A673 (cell line): ENCODE measurements around the gene WWC1. TPM values are rescaled to one million over a fixed set of nuclear protein-coding genes. Genes with fewer than 3 reads are reported as not detected.
A peak's percentile ranks its signal among the peaks of the same experiment; 100 is the strongest.

Experiments
- BruUV-seq: library from RNA; stranded (reverse); fragments of 400-500 nt; replicated peaks from 2 replicates; lab custom pipeline; 2021; lab: Mats Ljungman, UMichigan
- CTCF ChIA-PET: fragments of 300-600 bp; sonication (Branson Sonifier 250); formaldehyde crosslinking; loops from one replicate; lab custom pipeline; 2022; ENCODE audit warnings: antibody characterized with exemption; lab: Charles Lee
- POLR2A ChIA-PET: fragments of 300-600 bp; sonication (Branson Sonifier 250); formaldehyde crosslinking; loops from one replicate; lab custom pipeline; 2022; ENCODE audit warnings: antibody characterized with exemption; ENCODE audit not compliant: low non-redundant PET; lab: Charles Lee
- DNase-seq: peaks from one replicate; pipeline ENCODE4 v3.0.0-alpha.2; 2015; ENCODE audit warnings: low spot score
- H3K27ac ChIP-seq: fragments of 200-600 bp; sonication (generic); 2 replicates; pipeline ENCODE4 v1.5.1; 2016; ENCODE audit warnings: mixed run types, low read depth, mild to moderate bottlenecking, mixed read lengths, antibody characterized with exemption, low read length; ENCODE audit not compliant: poor library complexity, severe bottlenecking
- H3K27me3 ChIP-seq: fragments of 200-600 bp; sonication (generic); replicated peaks from 2 replicates; pipeline ENCODE4 v1.6.1; 2017; ENCODE audit warnings: mixed run types, low read depth, mild to moderate bottlenecking, mixed read lengths, antibody characterized with exemption, low read length; ENCODE audit not compliant: insufficient read depth, poor library complexity
- H3K36me3 ChIP-seq: fragments of 200-600 bp; sonication (generic); 2 replicates; pipeline ENCODE4 v1.6.1; 2016; ENCODE audit warnings: mixed run types, mild to moderate bottlenecking, mixed read lengths, antibody characterized with exemption, low read length; ENCODE audit not compliant: insufficient read depth, poor library complexity, severe bottlenecking
- H3K4me1 ChIP-seq: fragments of 200-600 bp; sonication (generic); 2 replicates; pipeline ENCODE4 v1.6.1; 2017; ENCODE audit warnings: mixed run types, mild to moderate bottlenecking, mixed read lengths, antibody characterized with exemption, low read length; ENCODE audit not compliant: insufficient read depth, poor library complexity, severe bottlenecking
- H3K4me3 ChIP-seq: fragments of 200-600 bp; sonication (generic); 2 replicates; pipeline ENCODE4 v1.5.1; 2016; ENCODE audit warnings: low read depth, mixed run types, mild to moderate bottlenecking, mixed read lengths, low read length; ENCODE audit not compliant: poor library complexity, severe bottlenecking
- H3K9me3 ChIP-seq: fragments of 200-600 bp; sonication (generic); 2 replicates; pipeline ENCODE4 v1.6.1; 2016; ENCODE audit warnings: mixed run types, low read depth, mild to moderate bottlenecking, mixed read lengths, antibody characterized with exemption, low read length; ENCODE audit not compliant: poor library complexity, severe bottlenecking
- CTCF ChIP-seq: fragments of 300-800, 200-600 bp; sonication (generic); conservative IDR thresholded peaks from 2 replicates; pipeline ENCODE4 v1.5.1; 2017; ENCODE audit warnings: low read depth, mild to moderate bottlenecking, antibody characterized with exemption, low read length, moderate library complexity, mixed read lengths
- EZH2 ChIP-seq: fragments of 200-600 bp; sonication (generic); IDR thresholded peaks from 2 replicates; pipeline ENCODE4 v1.6.1; 2017; ENCODE audit warnings: borderline replicate concordance, low read depth, mild to moderate bottlenecking, mixed read lengths, antibody characterized with exemption, low read length; ENCODE audit not compliant: poor library complexity, severe bottlenecking
- intact Hi-C: fragments of 100-400 bp; cut with micrococcal nuclease; formaldehyde crosslinking; loops from one replicate; pipeline ENCODE4 v1.10.0; 2022; ENCODE audit not compliant: unreplicated experiment
- total RNA-seq: library from RNA; stranded (reverse); gene quantifications from 2 replicates; pipeline ENCODE4 v1.2.3, GENCODE V29; 2021

Gene WWC1
- total RNA-seq, 1 experiment from 2014 or later, result 8.8 TPM

GRCh38 chr5:168486136-168486879 is 194.9 kb downstream of the WWC1 start, which contains the start of gene RARS1:
RARS1 (plus strand) TSS chr5:168486471; CDS start chr5:168486499, 28 bp downstream.
- ChIA-PET CTCF (no interaction called here), POLR2A (no interaction called here)
- no peaks in the 10 kb centered on the region for H3K27me3 ChIP-seq
- TSS peak; percentile 66 for BruUV-seq
- H3K36me3 ChIP-seq, result peaks cover 28% of the 10 kb centered on the region
- H3K27ac ChIP-seq, result peak within 1 kb of the TSS; percentile 34
- intact Hi-C loops, result loop anchor here (2.0 kb wide), 1 partner anchor 218 kb away; no protein-coding TSS in a partner anchor
- peak within 1 kb of the TSS; percentile 96 for H3K4me3 ChIP-seq
- H3K4me1 ChIP-seq, result no peaks in the 10 kb centered on the region
- no peaks in the 10 kb centered on the region for H3K9me3 ChIP-seq
- TF ChIP-seq CTCF (peak; percentile 91), EZH2 (no peak)
- DNase-seq, result peak; percentile 92

DNA sequence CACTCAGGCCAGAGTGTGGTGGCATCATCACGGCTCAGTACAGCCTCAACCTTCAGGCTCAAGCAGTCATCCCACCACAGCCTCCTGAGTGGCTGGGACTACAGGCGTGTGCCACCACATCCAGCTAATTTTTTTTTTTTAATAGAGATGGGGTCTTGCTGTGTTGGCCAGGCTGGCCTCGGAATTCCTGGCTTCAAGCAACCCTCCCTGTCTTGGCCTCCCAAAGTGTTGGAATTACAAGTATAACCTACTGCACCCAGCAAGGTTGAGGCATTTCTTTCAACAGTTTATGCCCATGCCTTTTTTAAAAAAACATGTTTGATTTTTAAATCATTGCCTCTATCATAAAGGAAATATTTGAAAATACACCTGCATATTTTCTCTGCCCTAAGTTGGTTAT is 197.6 kb downstream of the WWC1 start:
- ChIA-PET POLR2A (no interaction called here), CTCF (no interaction called here)
- no peaks in the 10 kb centered on the region for H3K27me3 ChIP-seq
- DNase-seq, result no peak
- no peaks in the 10 kb centered on the region for H3K9me3 ChIP-seq
- intact Hi-C loops, result no loop called here
- no peaks in the 10 kb centered on the region for H3K4me1 ChIP-seq
- no TSS peak for BruUV-seq
- no peak overlapping the region for H3K27ac ChIP-seq
- H3K4me3 ChIP-seq, result no peak overlapping the region
- TF ChIP-seq EZH2 (no peak), CTCF (no peak)
- H3K36me3 ChIP-seq, result peaks cover 55% of the 10 kb centered on the region

- DNase-seq, result no peak
- H3K27ac ChIP-seq, result no peak overlapping the region
- peaks cover 81% of the 10 kb centered on the region for H3K36me3 ChIP-seq
- H3K27me3 ChIP-seq, result no peaks in the 10 kb centered on the region
- CTCF ChIA-PET, result no interaction called here
- no peaks in the 10 kb centered on the region for H3K9me3 ChIP-seq
- TF ChIP-seq CTCF (no peak), EZH2 (no peak)
- no peak overlapping the region for H3K4me3 ChIP-seq
- no TSS peak for BruUV-seq
- intact Hi-C loops, result no loop called here
- H3K4me1 ChIP-seq, result no peaks in the 10 kb centered on the region
- POLR2A ChIA-PET, result no interaction called here
Observed at GRCh38 chr5:168494057-168494555, 202.7 kb downstream of the WWC1 start.
